ENCODE data around the gene SIM2. TPM values are rescaled to one million over a fixed set of nuclear protein-coding genes. Genes with fewer than 3 reads are reported as not detected.
A peak's percentile ranks its signal among the peaks of the same experiment; 100 is the strongest.

The SIM2 gene
- total RNA-seq, 1 donor from 2014 or later, result 14.8 TPM

DNA sequence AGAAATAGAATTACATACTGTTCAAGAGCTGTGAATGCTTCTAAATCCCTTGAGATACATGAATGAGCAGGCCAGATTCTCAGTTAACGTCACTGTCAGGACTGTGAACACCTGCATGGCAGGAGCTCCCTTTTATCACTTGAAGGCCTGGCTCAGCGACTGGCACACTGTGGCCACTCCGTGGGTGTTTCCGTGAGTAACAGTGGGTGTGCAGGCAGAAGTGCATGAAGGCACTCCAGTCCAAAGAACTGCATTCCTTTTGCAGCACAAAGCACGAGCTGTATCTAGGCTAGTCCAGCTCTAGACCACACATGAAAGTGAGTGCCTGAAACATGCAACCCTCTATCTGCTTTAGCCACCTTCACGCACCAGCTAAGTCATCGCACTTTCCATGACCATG lies 9.6 kb upstream of the SIM2 start:
- Mint-ChIP-seq H3K4me3 (no peak overlapping the region), H3K36me3 (peaks cover 3% of the 10 kb centered on the region), H3K9me3 (no peaks in the 10 kb centered on the region), H3K4me1 (ENCODE audit: unreplicated experiment) (peaks cover 15% of the 10 kb centered on the region), H3K27me3 (peaks cover 91% of the 10 kb centered on the region), H3K27ac (no peak overlapping the region)
- DNase-seq (ENCODE audit: extremely low spot score, unreplicated experiment), result no peak
- TF ChIP-seq, protein P1, sequence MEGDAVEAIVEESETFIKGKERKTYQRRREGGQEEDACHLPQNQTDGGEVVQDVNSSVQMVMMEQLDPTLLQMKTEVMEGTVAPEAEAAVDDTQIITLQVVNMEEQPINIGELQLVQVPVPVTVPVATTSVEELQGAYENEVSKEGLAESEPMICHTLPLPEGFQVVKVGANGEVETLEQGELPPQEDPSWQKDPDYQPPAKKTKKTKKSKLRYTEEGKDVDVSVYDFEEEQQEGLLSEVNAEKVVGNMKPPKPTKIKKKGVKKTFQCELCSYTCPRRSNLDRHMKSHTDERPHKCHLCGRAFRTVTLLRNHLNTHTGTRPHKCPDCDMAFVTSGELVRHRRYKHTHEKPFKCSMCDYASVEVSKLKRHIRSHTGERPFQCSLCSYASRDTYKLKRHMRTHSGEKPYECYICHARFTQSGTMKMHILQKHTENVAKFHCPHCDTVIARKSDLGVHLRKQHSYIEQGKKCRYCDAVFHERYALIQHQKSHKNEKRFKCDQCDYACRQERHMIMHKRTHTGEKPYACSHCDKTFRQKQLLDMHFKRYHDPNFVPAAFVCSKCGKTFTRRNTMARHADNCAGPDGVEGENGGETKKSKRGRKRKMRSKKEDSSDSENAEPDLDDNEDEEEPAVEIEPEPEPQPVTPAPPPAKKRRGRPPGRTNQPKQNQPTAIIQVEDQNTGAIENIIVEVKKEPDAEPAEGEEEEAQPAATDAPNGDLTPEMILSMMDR (conservative IDR thresholded peaks at IDR 0.05), result no peak

DNA sequence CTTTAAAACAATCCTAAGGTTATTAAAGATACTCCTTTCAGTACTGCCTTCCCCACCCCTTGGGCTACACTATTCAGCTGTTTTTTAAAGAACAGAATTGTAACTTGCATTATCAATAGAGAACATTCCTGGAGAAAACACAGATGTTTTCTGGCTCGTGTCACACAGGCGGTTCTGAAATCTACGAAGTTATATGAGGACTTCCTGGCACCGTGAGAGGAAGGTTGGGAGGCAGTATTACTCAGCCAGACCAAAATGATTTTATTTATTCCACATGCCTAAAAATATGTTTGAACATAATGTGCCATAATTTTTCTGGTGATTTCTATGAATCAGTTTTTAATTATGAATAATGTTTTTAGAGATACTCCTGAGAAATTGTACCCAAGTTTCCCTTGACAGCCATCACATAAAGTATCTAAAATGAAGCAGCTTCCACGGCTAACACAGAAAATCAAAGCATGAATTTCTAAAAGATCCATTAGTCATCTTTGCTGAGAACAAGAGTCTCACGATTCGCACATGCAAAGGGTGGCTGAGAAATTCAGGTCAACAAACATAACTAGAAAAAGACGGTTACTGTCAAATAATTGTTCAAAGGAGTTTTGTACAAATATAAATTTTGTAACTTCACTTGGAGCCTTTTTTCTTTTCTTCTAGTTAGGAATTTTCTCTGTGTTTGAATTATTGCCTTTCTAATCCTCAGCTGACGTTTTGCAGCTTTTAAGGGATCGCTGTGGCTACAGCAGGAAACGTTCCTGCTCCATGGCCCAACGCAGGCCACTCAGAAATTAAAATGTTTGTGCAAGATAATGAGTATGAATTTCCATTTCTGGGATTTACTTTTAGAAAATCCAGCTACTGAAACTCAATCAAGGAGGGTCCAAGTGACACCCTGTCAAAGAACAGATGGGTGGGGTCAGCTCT lies 8.0 kb upstream of the SIM2 start:
- H3K36me3 Mint-ChIP-seq, result peaks cover 9% of the 10 kb centered on the region
- H3K9me3 Mint-ChIP-seq, result no peaks in the 10 kb centered on the region
- TF ChIP-seq, protein P1 (conservative IDR thresholded peaks at IDR 0.05), result no peak
- peaks cover 94% of the 10 kb centered on the region for H3K27me3 Mint-ChIP-seq
- H3K4me1 Mint-ChIP-seq (ENCODE audit: unreplicated experiment), result peaks cover 21% of the 10 kb centered on the region
- H3K27ac Mint-ChIP-seq, result peak overlapping the region; percentile 29
- H3K4me3 Mint-ChIP-seq, result peak overlapping the region; percentile 72
- no peak for DNase-seq (ENCODE audit: extremely low spot score, unreplicated experiment)

DNA sequence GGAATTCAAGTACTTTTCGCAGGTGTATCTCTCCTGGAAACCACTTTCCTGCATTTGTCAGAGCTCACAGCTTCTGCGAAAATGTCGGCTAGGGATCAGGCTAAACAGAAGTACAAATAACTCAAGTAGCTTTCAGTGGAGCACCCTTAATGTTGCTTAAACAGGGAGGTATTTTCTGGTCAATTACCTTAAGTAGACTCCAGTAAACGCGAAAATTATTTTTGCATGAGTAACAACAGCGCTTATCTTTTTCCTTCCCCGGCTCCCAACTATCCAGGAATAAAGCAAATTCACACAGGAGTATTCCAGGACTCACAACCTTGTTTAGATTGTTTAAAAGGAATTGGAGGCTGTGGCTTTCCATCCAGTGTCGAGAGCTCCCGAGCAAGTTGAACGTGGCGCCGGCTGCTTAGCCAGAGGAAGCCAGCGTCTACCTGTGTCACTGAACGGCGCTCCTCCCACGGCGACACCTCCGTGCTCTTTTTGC lies 7.3 kb upstream of the SIM2 start:
- Mint-ChIP-seq H3K9me3 (no peaks in the 10 kb centered on the region), H3K27me3 (peaks cover 96% of the 10 kb centered on the region), H3K36me3 (peaks cover 9% of the 10 kb centered on the region), H3K4me3 (peak overlapping the region; percentile 72), H3K27ac (peak overlapping the region; percentile 29), H3K4me1 (ENCODE audit: unreplicated experiment) (peaks cover 22% of the 10 kb centered on the region)
- no peak for DNase-seq (ENCODE audit: extremely low spot score, unreplicated experiment)
- TF ChIP-seq, protein P1 (conservative IDR thresholded peaks at IDR 0.05), result no peak

DNA sequence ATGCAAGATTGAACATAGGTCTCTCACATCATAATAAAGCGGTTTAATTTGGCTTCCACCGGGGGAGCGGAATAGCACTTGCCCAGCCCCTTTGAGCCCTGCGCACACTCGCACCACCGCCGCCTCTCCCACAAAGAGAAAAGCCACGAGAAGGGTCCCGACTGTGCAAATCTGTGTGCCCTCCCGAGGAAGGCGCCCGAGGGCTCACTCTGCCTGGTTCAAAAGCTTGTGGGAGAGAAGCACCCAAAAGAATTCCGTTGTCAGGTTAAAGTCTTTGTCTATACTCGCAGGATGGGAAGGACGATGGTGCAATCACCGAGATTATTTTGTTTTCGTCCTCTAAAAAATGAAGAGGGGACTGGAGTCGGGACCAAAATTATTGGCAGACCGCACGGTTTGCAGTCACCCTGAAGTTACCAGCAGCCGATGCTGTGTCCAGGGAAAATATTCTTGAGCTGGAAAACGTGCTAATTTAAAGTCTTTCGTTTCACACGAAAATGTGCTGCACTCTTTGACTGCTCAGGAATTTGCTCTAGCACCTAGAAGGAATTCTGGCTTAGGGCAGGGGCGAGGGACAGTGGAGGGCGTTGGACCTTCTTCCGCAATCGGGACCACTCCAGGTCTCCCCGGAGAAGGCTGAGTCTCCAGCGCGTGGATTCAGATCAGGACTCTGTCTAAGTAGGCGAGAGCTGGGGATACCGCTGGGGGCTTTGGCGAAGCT lies 6.6 kb upstream of the SIM2 start:
- TF ChIP-seq, protein P1 (conservative IDR thresholded peaks at IDR 0.05), result no peak
- H3K4me3 Mint-ChIP-seq, result peak overlapping the region; percentile 72
- no peak for DNase-seq (ENCODE audit: extremely low spot score, unreplicated experiment)
- H3K27me3 Mint-ChIP-seq, result peaks cover 96% of the 10 kb centered on the region
- peaks cover 9% of the 10 kb centered on the region for H3K36me3 Mint-ChIP-seq
- peak overlapping the region; percentile 29 for H3K27ac Mint-ChIP-seq
- no peaks in the 10 kb centered on the region for H3K9me3 Mint-ChIP-seq
- H3K4me1 Mint-ChIP-seq (ENCODE audit: unreplicated experiment), result peaks cover 22% of the 10 kb centered on the region

DNA sequence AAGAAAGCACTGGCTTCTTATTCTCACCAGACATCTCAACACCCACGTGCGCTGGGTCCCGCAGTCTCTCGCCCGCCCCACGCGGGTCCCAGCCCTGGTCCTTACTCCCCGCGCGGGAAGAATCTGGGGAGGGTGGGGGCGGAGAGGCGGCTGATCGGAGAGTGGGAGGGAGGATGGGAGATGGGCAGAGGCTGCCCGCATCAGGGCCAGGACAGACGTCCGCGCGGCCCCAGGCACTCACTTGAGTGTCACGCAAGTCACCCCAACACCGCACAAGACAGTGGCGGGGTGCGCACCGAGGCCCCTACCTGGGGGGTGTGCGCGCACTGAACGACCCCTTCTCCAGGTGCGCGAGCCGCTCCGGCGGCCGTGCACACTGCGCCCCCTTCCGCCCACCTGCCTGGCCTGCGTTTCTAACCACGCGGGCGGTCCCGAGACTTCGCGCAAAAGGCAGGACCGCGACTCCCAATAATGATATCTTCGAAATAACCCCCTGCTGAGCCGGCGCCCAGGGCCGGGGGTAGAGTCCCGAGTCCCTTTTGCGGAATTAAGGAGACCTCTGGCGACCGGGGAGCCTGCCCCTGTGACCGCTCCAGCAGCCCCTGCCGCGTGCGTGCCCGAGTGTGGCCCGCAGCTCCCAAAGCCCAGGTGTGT lies 6.0 kb upstream of the SIM2 start:
- Mint-ChIP-seq H3K27me3 (peaks cover 95% of the 10 kb centered on the region), H3K27ac (no peak overlapping the region), H3K4me3 (peak overlapping the region; percentile 72), H3K9me3 (no peaks in the 10 kb centered on the region), H3K4me1 (ENCODE audit: unreplicated experiment) (peaks cover 22% of the 10 kb centered on the region), H3K36me3 (peaks cover 9% of the 10 kb centered on the region)
- DNase-seq (ENCODE audit: extremely low spot score, unreplicated experiment), result no peak
- TF ChIP-seq, protein P1 (conservative IDR thresholded peaks at IDR 0.05), result peak; percentile 58
